Right hindlimb (tissue), 1 donor: ENCODE data around the gene NT5C1A.

Source experiments
- DNase-seq: peaks from one replicate; pipeline ENCODE4 v3.0.0-alpha.2; 2018

Gene NT5C1A

DNA sequence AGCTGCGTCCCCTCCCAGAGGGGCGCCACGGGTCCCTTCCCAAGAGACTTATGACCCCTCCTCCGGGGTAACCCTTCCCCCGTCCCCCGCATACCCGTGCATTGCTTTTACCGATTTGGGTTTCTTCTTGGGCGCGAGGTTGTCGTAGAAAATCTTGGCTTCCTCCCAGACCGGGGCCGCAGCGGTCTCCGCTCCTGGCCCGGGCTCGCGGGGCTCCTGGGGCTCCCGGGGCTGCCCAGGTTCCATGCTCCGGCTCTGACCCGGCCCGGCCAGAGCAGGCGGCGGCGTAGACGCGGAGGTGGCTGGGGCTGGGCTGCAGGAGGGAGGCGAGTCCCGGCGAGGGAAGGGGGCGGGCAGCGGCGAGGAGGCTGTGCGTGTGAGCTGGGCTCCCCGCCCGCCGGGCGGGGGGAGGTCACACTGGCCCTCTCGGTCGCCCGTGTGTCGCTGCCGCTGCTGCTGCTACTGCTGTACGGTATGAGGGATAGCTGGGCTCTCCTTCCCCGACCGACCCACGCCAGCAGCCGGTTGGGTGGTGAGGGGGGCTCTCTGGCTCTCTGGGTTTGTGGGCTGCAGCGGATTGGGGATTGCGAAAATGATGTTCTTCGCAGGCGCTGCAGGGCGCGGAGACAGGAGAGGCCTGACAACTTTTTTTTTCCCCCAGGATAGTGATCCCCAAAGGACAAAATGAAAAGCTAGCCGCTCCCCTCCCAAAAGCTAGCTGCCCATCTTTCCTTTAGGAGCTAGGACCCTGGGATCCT is at the start of gene NT5C1A:
Gene NT5C1A (minus strand): TSS at position 315 of the 758 bp plus-strand sequence. CDS start 69 bp downstream, at position 246.
- peak; percentile 51 for DNase-seq

DNA sequence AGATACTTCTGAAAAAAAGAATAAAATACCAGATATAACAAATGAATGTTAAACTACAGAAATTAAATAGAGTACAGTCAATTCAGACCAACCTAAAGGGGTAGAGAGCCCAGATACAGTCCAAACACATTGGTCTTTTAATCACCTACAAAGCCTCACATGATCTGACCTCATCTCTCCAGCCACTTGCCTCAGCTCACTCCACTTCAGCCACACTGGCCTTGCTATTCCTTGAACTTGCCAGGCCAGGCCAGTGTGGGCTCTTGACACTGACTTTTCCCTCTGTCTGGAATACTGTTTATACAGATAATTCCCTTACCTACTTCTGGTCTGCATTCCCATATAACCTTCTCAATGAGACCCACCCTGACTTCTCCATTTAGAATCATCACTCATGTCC is 49.8 kb upstream of the NT5C1A start:
- DNase-seq = no peak

DNA sequence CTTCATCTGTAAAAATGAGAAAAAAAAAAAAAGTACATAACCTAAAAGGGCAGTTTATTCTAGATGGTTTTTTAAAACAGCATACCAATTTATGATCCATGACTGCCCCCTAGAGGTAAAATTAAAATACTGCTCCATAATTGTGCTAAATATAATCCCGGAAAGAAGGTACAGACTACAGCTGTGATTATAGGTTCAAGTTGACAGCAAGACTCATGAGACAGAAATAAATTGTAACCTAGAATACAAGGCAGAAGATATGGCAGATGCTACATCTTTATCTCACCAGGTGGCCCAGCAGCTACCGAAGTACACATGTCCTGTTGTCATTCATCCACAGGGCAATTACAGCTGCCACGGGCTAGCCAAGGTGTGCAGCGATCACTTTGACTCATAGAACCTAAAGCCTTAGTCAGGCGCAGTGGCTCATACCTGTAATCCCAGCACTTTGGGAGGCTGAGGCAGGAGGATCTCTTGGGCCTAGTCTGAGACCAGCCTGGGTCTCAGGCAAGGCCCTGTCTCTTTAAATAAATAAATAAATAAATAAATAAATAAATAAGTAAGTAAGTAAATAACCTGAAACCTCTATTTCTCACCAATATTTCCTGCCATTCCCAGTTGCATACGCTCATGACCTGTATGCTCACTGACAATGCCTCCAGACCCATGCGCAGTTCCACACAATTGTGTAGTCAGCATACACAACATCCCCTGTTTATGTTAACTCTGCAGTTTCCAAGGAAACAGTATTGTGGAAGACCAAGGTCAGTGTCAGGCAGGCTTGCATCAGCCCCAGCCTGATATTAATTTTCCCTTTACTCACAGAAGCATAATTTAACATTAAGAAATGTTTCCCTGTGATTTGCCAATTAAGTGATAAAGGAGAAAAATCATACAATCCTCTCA is 48.4 kb upstream of the NT5C1A start:
- DNase-seq = peak; percentile 27

DNA sequence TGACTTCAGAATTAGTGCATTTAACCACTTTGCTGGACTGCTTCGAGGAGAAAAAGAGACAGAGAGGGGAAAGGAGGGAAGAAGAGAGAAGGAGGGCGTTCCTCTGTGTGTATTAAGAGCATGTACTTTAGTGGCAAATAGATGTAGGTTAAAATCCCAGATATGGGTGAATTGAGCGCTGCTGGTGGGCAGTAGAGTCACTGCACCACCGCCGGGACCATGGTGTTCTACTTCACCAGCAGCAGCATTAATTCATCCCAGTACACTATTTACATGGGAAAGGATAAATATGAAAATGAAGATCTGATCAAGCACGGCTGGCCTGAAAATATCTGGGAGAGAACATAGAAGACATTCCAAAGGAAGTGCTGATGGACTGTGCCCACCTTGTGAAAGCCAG is 45.9 kb upstream of the NT5C1A start:
- no peak for DNase-seq

DNA sequence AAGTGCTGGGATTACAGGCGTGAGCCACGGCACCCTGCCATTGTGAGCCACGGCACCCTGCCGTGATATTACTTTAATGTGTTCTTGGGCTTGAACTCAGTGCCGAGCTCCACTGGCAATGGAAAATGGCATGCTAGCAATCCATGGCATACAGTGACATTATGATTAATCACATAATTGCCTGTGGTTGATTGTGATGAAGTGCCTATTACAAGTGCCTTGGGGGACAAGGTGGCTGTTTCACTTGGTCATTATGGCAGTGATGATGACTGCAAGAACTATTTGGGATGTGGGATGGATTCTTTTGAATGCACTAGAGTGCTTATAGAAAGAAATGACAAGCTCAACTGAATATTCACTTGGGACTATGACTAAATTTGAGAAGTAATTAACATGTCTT is 41.6 kb upstream of the NT5C1A start:
- no peak for DNase-seq

DNA sequence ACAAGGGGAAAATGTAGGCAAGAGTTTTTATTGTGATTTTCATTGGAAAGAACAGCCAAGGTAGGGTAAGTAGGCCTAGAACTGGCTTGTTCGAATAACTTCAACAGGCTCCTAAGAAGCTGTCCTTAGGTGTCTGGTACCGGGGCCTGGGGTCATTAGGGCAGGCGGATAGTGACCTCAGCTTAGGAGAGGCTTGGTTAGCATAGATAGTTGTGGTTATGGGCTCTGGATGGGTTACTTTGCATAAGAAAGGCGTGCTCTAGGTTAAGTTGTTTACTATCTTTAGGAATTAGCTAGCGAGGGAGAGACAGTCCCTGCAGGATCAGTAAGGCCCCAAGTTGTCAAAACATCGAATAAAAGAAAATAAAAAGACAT is 40.0 kb upstream of the NT5C1A start:
- no peak for DNase-seq

DNA sequence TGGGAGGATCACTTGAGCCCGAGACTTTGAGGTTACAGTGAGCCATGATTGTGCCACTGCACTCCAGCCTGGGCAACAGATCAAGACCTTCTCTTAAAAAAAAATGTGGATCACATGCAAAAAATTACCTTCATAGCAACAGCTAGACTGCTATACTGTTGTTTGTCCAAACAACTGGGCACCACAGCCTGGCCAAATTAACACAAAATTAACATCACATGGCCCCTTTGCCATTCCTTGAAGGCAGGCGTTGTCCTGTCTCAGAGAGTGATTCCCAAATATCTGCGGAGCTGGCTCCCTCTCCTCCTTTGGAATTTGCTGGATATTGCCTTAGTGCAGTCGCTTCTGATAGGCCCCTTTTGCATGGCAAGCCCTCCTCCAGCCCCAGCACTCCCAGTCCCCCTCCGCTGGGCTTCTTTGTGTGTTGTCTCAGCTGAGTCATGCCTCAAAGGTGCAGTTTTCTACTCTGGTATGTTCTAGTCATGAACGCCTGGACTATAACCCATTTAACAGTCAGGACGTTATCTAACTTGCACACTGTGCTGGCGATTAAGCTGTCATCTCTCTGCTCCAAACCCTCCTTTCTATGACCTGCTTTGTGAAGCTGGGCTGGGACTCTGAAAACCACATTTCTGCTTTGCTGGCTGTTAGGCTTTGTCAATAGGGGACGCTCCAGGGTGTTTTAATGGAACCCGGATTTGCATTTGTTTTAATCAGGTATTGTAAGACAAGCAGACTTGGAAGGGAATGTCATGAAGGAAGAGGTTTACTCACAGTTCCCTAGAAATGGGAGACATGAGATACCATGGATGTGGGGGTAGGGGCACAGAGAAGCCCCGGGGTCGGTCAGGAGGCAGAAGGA is 39.4 kb upstream of the NT5C1A start:
- no peak for DNase-seq

DNA sequence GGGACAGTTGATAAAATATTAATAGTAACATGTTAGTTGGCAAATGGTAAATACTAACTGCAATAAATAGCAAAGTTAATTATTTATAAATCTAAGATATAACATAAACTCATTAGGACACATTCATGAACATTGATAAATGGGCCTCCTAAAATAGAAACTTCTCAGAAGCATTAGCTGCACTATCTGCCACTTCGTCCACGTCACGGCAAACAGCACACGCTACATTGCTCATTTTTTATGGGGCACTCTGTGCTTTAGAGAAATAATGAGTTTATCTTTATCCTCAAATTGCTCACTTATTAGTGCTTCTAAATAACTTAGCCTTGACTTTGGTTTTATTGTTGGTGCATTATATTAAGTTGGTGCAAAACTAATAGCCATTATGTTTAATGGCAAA is 35.6 kb upstream of the NT5C1A start:
- DNase-seq = no peak

DNA sequence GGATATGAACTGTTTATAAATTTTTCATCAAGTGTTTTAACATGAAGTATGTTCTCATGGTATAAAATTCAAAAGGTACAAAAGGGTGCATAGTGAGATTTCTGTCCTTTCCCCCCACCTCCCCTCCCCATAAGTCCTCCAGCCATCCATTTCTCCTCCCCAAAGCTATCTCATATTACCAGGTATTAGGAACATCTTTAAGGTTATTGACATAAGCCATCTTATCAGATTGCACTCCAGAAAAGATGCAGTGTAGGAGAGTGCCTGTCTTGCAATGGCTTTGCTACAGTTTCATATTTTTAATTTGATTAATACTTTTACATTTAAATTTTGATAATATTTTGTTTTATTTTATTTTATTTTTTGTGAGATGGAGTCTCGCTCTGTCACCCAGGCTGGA is 32.9 kb upstream of the NT5C1A start:
- DNase-seq = no peak

DNA sequence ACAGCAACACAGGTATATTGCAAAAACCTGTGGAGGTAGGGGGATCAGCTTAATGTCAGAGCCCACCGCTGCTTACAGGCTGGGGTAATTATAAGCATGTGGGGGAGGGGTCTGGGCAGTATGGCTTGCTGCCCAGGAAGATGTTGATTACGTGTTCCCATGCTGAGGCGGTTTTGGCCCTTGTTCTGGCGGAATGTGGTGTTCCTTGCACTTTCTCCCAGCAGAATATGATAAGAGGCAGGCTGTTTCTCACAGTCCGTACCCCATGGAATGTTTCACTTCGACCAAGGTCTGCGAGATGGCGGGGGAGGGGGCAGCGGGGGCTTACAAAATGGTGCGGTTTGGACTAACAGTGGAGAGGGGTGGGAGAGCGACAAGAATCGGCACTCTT is 29.1 kb upstream of the NT5C1A start:
- DNase-seq = peak; percentile 38

DNA sequence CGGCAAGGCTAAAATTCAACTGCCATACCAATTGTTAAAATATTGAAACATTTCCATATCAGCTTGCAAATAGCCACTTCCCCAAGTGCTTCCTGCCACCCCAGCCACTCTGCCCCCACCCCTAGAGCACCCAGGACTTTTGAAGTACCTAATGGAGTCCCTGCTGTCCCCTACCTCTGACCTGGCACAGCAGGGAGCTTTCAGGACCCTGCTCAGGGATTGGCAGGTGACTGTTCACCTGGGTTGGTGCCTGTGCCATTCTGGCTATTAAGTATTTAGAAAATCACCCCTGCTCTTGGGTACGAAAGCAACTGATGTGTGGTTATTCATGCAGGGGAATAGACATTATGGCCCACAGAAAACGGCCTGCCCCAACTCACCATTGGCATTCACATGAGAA is 28.4 kb upstream of the NT5C1A start:
- DNase-seq = no peak

DNA sequence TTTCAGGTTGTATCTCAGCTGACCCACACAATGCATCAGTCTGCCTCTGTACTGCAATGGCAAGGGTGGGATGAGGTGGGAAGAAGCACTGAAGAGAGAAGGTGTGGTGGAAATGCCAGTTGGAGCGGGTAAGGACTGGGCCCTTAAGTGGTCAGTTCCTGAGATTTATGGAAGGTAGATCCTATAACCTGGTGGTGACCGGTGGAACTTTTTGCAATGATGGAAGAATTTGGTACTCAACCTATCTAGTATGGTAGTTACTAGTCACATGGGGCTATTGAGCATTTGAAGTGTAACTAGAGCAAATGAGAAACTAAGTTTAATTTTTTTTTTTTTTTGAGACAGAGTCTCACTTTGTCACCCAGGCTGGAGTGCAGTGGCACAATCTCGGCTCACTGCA is 27.5 kb upstream of the NT5C1A start:
- DNase-seq = no peak

DNA sequence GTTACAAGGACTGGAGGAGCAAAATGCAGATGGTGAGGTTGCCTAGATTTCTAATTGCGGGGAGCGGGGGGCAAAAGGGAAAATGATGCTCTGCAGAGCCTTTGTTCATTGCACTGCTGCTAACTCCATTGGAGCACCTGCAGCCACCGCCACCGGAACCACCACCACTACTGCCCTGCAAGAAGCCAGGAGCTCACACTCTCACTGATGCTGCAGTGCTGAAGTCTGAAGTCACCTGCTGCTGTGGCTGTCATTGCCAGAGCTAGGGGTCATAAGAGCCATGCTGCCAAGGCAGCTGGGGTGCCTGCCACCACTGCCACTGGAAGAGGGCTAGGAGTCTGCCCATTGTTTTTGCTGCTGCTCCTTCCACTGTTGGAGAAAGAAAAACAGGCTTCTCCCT is 26.7 kb upstream of the NT5C1A start:
- DNase-seq = no peak

DNA sequence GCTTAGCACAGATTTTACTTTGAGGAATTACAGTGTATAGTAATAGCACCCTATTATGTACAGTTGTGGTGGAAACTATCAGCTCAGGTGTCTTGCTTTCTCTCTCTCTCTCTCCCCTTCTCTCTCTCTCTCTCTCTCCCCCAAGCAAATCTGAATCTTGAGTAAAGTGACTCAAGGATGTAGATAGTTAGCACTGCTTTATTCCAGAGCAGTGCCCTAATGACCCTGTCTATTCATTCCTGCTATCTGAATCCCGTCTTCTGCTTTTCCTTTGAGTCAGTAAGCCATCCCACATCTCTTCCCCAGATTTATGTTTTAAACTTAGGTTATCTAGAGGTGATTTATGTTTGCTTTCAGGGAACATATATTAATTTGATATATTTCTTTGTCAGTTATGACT is 24.5 kb upstream of the NT5C1A start:
- DNase-seq = no peak

DNA sequence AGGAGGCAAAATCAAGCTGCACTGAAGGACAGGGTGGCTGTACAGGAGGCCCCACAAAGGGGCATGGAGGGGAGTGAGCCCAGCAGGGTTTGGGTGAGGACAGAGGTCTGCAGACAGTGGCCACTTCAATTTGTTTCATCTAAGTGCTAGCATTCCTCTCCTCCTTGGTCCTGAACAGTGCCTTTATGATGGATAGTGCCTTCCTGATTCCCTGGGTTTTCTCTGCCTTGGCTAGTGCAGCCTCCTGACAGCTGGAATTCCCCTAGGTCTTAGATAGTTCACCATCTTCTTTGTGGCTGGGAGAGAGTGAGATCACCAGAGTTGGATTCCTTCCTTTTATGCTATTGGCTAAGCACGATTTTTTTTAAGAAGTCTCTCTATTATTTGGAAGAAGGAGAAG is 23.1 kb upstream of the NT5C1A start:
- no peak for DNase-seq

DNA sequence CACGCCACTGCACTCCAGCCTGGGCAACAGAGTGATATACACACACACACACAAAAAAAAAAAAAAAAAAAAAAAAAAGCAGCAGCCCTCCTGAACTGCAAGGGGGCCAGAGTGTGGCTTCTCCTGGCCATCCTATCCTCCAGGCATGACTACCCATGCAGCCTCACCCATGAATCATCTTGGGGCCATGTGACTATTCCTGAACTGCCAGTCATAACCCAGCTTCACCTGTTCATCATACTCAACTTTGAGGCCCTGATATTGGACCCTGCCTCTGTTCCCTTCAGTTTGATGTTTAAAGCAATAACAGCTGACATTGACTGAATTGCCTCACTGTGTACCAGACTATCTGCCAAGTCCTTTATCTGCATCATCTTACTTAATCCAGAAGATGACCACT is 22.1 kb upstream of the NT5C1A start:
- no peak for DNase-seq

DNA sequence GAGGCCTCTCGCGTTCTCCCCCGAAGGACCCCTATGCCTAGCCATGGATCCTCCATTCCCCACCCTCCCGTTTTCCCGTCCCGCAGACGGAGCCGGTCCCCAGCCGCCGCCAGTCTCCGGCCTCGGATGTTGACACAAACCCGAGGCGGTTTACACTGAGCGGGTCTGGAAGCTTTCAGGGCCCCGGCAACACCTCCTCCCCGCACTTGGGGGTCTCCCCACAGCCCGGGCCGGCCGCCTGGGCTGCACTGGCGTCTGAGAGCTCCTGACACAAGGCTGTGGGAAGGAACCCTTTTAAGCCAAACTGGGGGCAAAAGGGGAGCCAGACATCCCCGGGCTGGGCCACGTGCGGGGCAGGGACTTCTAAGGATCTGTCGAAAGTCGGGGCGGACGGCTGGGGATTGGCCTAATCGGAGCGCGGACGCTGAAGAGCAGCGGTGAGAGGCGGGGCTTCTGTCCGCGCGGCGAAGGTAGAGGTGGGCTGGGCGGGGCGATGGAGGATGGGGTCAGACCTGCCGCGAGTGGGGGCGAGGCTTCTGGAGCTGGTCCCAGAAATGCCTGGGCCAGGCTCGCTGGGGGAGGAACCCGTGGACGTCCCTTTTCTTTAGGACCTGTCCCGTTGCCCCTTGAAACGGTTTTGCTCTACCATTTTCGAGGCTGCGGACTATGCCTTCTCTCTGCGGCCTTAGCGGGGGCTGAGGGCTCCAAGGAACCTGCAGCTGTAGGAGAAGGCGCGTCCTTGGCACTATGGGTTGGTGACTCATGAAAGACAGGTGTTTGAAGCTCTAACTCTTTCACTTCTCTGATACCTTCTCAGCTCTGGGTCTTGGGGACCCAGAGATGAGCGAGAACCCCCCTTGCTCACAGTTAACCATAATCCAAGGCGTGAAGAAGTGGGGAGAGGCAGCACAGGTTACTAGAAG is 20.5 kb upstream of the NT5C1A start:
- no peak for DNase-seq

DNA sequence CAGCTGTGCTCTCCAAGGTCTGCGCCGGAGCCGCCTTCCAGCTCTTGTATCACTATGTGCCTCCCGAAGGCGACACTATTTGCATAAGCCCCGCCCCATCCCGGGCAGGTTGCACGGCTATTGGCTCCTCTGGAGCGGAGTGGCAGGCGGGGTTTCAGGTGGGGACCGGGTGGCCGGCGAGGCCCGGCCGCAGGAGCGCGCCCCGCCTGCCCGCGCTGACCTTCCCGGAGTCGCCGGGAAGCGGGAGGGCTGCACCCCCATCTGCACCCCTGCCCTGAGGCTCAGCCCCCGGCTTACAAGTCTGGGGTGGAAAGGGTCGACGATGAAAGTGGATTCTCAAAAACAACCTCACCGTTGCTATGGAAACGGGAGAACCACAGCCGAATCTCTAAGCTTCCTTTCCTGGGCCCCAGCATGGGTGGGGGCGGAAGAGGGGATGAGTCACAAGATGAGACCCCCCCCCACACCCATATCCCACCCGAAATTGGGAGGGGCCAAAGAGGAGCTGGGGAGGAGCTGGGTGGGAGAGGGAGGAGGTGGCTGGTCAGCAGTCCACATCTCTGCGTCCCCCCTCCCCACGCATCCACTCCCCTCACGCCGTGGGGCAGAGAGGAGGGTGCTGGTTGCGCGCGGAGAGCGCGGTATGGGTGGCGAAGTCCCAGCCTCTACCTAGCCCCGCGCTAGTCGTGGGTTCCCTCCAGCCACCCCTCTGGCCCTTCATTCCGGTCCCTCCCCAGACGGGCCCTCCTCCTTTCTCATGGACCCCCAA is 19.7 kb upstream of the NT5C1A start, which contains the start of gene HPCAL4:
Gene HPCAL4 (minus strand): TSS at position 51 of the 769 bp plus-strand sequence. CDS start 6,830 bp downstream, outside the sequence.
- DNase-seq = peak; percentile 89

DNA sequence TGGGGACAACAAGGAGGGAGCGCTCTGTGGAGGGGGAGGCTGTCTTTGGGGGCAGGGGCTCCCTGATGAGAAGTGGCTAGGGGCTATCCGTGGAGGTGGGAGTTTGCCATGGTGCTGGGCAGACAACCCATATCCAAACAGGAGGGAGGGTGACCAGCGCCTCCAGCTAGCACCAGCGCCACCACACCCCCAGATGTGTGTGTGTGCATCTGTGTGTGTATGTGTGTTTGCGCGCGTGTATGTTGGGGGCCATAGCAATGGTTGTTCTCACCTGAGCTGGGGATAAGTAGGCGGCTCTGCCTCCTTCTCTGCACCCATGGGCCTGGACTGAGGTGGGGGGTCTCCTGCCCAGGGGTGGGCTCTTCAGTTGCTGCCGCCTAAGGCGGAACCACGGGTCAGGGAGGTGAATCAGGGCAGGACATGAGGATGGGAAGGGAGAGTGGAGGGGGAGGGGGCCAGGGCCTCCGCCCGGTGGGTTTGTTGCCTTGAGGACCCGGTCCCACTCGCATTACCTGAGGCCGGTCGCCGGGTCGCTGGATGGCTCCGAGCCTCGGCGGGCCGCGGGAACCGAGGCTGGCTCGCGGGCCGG is 19.0 kb upstream of the NT5C1A start:
- DNase-seq = no peak

DNA sequence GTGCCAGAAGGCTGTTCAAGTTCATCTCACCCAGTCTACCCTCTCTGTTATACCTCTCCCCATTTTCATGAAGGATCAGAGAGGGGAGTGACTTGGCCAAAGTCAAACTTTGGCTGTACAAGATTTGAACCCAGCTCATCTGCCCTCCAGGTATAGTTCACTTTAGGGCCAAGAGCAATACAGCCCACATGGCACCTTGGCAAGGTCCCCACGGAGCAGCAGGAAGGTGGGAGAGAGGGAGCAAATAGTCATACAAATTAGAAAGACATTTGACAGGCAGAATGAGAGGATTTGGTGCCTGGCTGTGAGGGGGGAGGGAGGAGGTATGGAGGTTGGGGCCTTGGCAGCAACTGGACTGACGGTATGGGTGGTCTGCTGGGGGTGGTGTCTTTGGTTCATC is 18.3 kb upstream of the NT5C1A start:
- no peak for DNase-seq

DNA sequence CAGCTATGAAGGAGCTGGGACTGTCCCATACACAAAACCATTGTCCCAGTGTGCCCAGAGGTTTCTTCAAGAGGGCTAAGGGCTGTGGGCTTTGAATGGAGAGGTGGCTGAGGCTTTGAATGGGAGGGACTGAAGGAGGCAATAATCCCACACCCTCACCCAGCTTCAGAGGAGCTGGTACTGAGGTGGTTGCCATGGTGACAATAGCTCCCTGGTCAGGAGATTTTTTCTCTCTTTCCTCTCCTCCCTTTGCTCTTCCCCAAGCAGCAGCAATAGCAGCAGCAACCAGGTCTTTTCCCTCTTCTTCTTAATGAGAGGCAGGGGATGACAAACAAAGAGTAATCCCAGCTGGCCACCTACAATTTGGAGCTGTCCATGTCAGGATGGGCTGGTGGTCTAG is 17.7 kb upstream of the NT5C1A start:
- DNase-seq = no peak
